ENCODE results near the gene CNR1.

CNR1 gene

GRCh38 chr6:88143421-88144157, 22.6 kb downstream of the CNR1 start:
- no peak for DNase-seq

GRCh38 chr6:88142297-88142668, 23.9 kb downstream of the CNR1 start:
- DNase-seq = no peak

GRCh38 chr6:88141561-88142296, 24.4 kb downstream of the CNR1 start:
- DNase-seq = no peak

- no peak for DNase-seq
Measured at GRCh38 chr6:88137915-88138314, 28.2 kb downstream of the CNR1 start.

GRCh38 chr6:88135578-88136114, 30.5 kb downstream of the CNR1 start:
- DNase-seq = no peak

GRCh38 chr6:88134575-88134974, 31.6 kb downstream of the CNR1 start:
- no peak for DNase-seq

GRCh38 chr6:88133718-88134117, 32.4 kb downstream of the CNR1 start:
- no peak for DNase-seq

- no peak for DNase-seq
Measured at GRCh38 chr6:88124925-88125557, 41.1 kb downstream of the CNR1 start.

- no peak for DNase-seq
Measured at GRCh38 chr6:88120635-88121034, 45.5 kb downstream of the CNR1 start.

- DNase-seq = no peak
Measured at GRCh38 chr6:88119769-88120168, 46.4 kb downstream of the CNR1 start.

- no peak for DNase-seq
Measured at GRCh38 chr6:88116276-88116675, 49.9 kb downstream of the CNR1 start.

GRCh38 chr6:88115307-88115706, 50.8 kb downstream of the CNR1 start:
- no peak for DNase-seq

GRCh38 chr6:88114838-88115237, 51.3 kb downstream of the CNR1 start:
- no peak for DNase-seq

- no peak for DNase-seq
Measured at GRCh38 chr6:88111991-88112390, 54.2 kb downstream of the CNR1 start.

GRCh38 chr6:88107241-88107640, 58.9 kb downstream of the CNR1 start:
- DNase-seq = no peak

- no peak for DNase-seq
Measured at GRCh38 chr6:88105741-88106340, 60.3 kb downstream of the CNR1 start.

All from stimulated activated CD4-positive, alpha-beta T cell treated with anti-CD3 and anti-CD28 coated beads, Interleukin-15, amount 100 ng/mL, for 24 hours (primary cell).